A673 (cell line): Measurements from ENCODE around the gene SNAI3. TPM values are rescaled to one million over a fixed set of nuclear protein-coding genes. Genes with fewer than 3 reads are reported as not detected.
A peak's percentile ranks its signal among the peaks of the same experiment; 100 is the strongest.

Experiments
- BruUV-seq: library from RNA; stranded (reverse); fragments of 400-500 nt; replicated peaks from 2 replicates; lab custom pipeline; 2021; lab: Mats Ljungman, UMichigan
- CTCF ChIA-PET: fragments of 300-600 bp; sonication (Branson Sonifier 250); formaldehyde crosslinking; loops from one replicate; lab custom pipeline; 2022; ENCODE audit warnings: antibody characterized with exemption; lab: Charles Lee
- POLR2A ChIA-PET: fragments of 300-600 bp; sonication (Branson Sonifier 250); formaldehyde crosslinking; loops from one replicate; lab custom pipeline; 2022; ENCODE audit warnings: antibody characterized with exemption; ENCODE audit not compliant: low non-redundant PET; lab: Charles Lee
- DNase-seq: peaks from one replicate; pipeline ENCODE4 v3.0.0-alpha.2; 2015; ENCODE audit warnings: low spot score
- H3K27ac ChIP-seq: fragments of 200-600 bp; sonication (generic); 2 replicates; pipeline ENCODE4 v1.5.1; 2016; ENCODE audit warnings: mixed run types, low read depth, mild to moderate bottlenecking, mixed read lengths, antibody characterized with exemption, low read length; ENCODE audit not compliant: poor library complexity, severe bottlenecking
- H3K27me3 ChIP-seq: fragments of 200-600 bp; sonication (generic); replicated peaks from 2 replicates; pipeline ENCODE4 v1.6.1; 2017; ENCODE audit warnings: mixed run types, low read depth, mild to moderate bottlenecking, mixed read lengths, antibody characterized with exemption, low read length; ENCODE audit not compliant: insufficient read depth, poor library complexity
- H3K36me3 ChIP-seq: fragments of 200-600 bp; sonication (generic); 2 replicates; pipeline ENCODE4 v1.6.1; 2016; ENCODE audit warnings: mixed run types, mild to moderate bottlenecking, mixed read lengths, antibody characterized with exemption, low read length; ENCODE audit not compliant: insufficient read depth, poor library complexity, severe bottlenecking
- H3K4me1 ChIP-seq: fragments of 200-600 bp; sonication (generic); 2 replicates; pipeline ENCODE4 v1.6.1; 2017; ENCODE audit warnings: mixed run types, mild to moderate bottlenecking, mixed read lengths, antibody characterized with exemption, low read length; ENCODE audit not compliant: insufficient read depth, poor library complexity, severe bottlenecking
- H3K4me3 ChIP-seq: fragments of 200-600 bp; sonication (generic); 2 replicates; pipeline ENCODE4 v1.5.1; 2016; ENCODE audit warnings: low read depth, mixed run types, mild to moderate bottlenecking, mixed read lengths, low read length; ENCODE audit not compliant: poor library complexity, severe bottlenecking
- H3K9me3 ChIP-seq: fragments of 200-600 bp; sonication (generic); 2 replicates; pipeline ENCODE4 v1.6.1; 2016; ENCODE audit warnings: mixed run types, low read depth, mild to moderate bottlenecking, mixed read lengths, antibody characterized with exemption, low read length; ENCODE audit not compliant: poor library complexity, severe bottlenecking
- CTCF ChIP-seq: fragments of 300-800, 200-600 bp; sonication (generic); conservative IDR thresholded peaks from 2 replicates; pipeline ENCODE4 v1.5.1; 2017; ENCODE audit warnings: low read depth, mild to moderate bottlenecking, antibody characterized with exemption, low read length, moderate library complexity, mixed read lengths
- EZH2 ChIP-seq: fragments of 200-600 bp; sonication (generic); IDR thresholded peaks from 2 replicates; pipeline ENCODE4 v1.6.1; 2017; ENCODE audit warnings: borderline replicate concordance, low read depth, mild to moderate bottlenecking, mixed read lengths, antibody characterized with exemption, low read length; ENCODE audit not compliant: poor library complexity, severe bottlenecking
- intact Hi-C: fragments of 100-400 bp; cut with micrococcal nuclease; formaldehyde crosslinking; loops from one replicate; pipeline ENCODE4 v1.10.0; 2022; ENCODE audit not compliant: unreplicated experiment
- total RNA-seq: library from RNA; stranded (reverse); gene quantifications from 2 replicates; pipeline ENCODE4 v1.2.3, GENCODE V29; 2021

Gene SNAI3
- total RNA-seq, 1 experiment from 2014 or later, result not detected

DNA sequence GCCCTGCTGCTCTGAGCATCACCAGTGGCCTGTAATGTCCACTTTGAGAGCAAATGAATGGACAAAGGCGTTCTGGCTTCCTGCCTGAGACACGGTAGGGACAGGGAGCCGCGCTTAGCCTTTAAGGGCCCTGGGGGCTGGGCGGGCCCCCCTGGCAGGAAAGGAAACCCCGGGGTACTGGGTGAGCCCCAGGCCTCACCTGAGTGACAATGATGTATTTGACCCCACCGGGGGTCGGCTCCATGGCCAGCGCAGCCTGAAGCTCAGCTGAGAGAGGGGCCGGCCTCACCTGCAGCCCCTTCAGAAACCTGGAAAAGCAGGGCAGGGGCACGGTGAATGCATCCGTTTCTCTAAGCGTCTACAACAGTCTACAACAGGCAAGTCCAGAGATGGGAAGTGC, 33.2 kb downstream of the SNAI3 start:
- TF ChIP-seq EZH2 (no peak), CTCF (no peak)
- intact Hi-C loops, result no loop called here
- DNase-seq, result no peak
- Histone ChIP-seq H3K27me3 (no peaks in the 10 kb centered on the region), H3K4me1 (peaks cover 17% of the 10 kb centered on the region), H3K9me3 (no peaks in the 10 kb centered on the region), H3K36me3 (peaks cover 45% of the 10 kb centered on the region), H3K4me3 (no peak overlapping the region), H3K27ac (no peak overlapping the region)
- CTCF ChIA-PET, result no interaction called here
- no TSS peak for BruUV-seq
- POLR2A ChIA-PET, result no interaction called here

GRCh38 chr16:88652762-88653063, 33.6 kb downstream of the SNAI3 start:
- ChIA-PET CTCF (no interaction called here), POLR2A (no interaction called here)
- Histone ChIP-seq H3K4me1 (peaks cover 17% of the 10 kb centered on the region), H3K4me3 (no peak overlapping the region), H3K36me3 (peaks cover 41% of the 10 kb centered on the region), H3K27ac (no peak overlapping the region), H3K9me3 (no peaks in the 10 kb centered on the region), H3K27me3 (no peaks in the 10 kb centered on the region)
- intact Hi-C loops, result no loop called here
- BruUV-seq, result no TSS peak
- DNase-seq, result no peak
- no peak for TF ChIP-seq CTCF

- H3K36me3 ChIP-seq, result peaks cover 36% of the 10 kb centered on the region
- no peak overlapping the region for H3K4me3 ChIP-seq
- intact Hi-C loops, result no loop called here
- TSS peak; percentile 33 for BruUV-seq
- no peaks in the 10 kb centered on the region for H3K9me3 ChIP-seq
- H3K4me1 ChIP-seq, result peaks cover 17% of the 10 kb centered on the region
- POLR2A ChIA-PET, result no interaction called here
- no peak for DNase-seq
- CTCF ChIA-PET, result no interaction called here
- TF ChIP-seq CTCF, result no peak
- no peak for TF ChIP-seq EZH2
- no peak overlapping the region for H3K27ac ChIP-seq
- H3K27me3 ChIP-seq, result no peaks in the 10 kb centered on the region
Measured at GRCh38 chr16:88651989-88652761, 34.1 kb downstream of the SNAI3 start.
